T-cell (primary cell): ENCODE results near the gene DDAH1. TPM values are rescaled to one million over a fixed set of nuclear protein-coding genes. Genes with fewer than 3 reads are reported as not detected.
"Not testable (repeated sequence)": the region's sequence is repeated elsewhere in the genome, so short reads cannot be mapped to it uniquely, and the experiment has no call there.

Experiments used
- ATAC-seq, 4 experiments: fragments of 200-7000 bp in 3 of 4; fragments of 150-1000 bp in 1 of 4; cut with Tn5 transposase; replicated peaks in 1 of 4; 1 replicate in 3 of 4; 2 replicates in 1 of 4; pipeline ENCODE4 v1.10.0; 2021; ENCODE audit warnings: moderate library complexity in 3 of 4, mild to moderate bottlenecking in 2 of 4, moderate number of reproducible peaks in 1 of 4
- CTCF ChIA-PET, 2 donors: fragments of 300-600 bp; sonication (Branson Sonifier 250); formaldehyde crosslinking; loops; one replicate each; lab custom pipeline; 2022; ENCODE audit warnings: antibody characterized with exemption in 2 of 2; lab: Charles Lee
- POLR2A ChIA-PET, 2 donors: fragments of 300-600 bp; sonication (Branson Sonifier 250); formaldehyde crosslinking; loops; one replicate each; lab custom pipeline; 2022; ENCODE audit warnings: antibody characterized with exemption in 2 of 2; lab: Charles Lee
- DNase-seq, 35 experiments: peaks; one replicate each; pipeline versions ENCODE4 v3.0.0 to v3.0.0-alpha.2; 2013 to 2023
- H3K27ac ChIP-seq: one replicate; pipeline ENCODE4 v1.5.1; 2013; ENCODE audit warnings: low read length
- H3K27me3 ChIP-seq, 2 experiments: replicated peaks in 1 of 2; 1 replicate in 1 of 2; 2 replicates in 1 of 2; pipeline versions ENCODE4 v1.6.1 to v1.7.0; 2013; ENCODE audit warnings: low read length in 1 of 2, mixed read lengths in 1 of 2; ENCODE audit not compliant: control insufficient read depth in 2 of 2, insufficient read depth in 2 of 2; ENCODE audit errors: extremely low read depth in 1 of 2
- H3K36me3 ChIP-seq, 2 donors: 1 replicate in 1 of 2; 2 replicates in 1 of 2; pipeline versions ENCODE4 v1.6.1 to v1.7.0; 2013; ENCODE audit warnings: low read length in 1 of 2; ENCODE audit not compliant: control insufficient read depth in 2 of 2, insufficient read depth in 1 of 2; ENCODE audit errors: extremely low read depth in 1 of 2
- H3K4me1 ChIP-seq, 2 experiments: 1 replicate in 1 of 2; 2 replicates in 1 of 2; pipeline versions ENCODE4 v1.6.1 to v1.7.0; 2013; ENCODE audit warnings: low read length in 2 of 2, mixed read lengths in 1 of 2; ENCODE audit not compliant: insufficient read depth in 2 of 2, control insufficient read depth in 1 of 2; ENCODE audit errors: extremely low read depth in 1 of 2
- H3K4me3 ChIP-seq, 2 donors: 1 replicate in 1 of 2; 2 replicates in 1 of 2; pipeline versions ENCODE4 v1.5.1 to v1.7.0; 2013; ENCODE audit warnings: mild to moderate bottlenecking in 2 of 2, low read length in 1 of 2, moderate library complexity in 1 of 2; ENCODE audit not compliant: control insufficient read depth in 1 of 2; ENCODE audit errors: extremely low read depth in 1 of 2
- H3K9me3 ChIP-seq: 2 replicates; pipeline ENCODE4 v1.7.0; 2013
- H3K27ac Mint-ChIP-seq, 2 donors: one replicate each; pipeline ENCODE4 v1.8.0; 2020 to 2021; ENCODE audit warnings: mild to moderate bottlenecking in 2 of 2, mixed read lengths in 2 of 2
- H3K27me3 Mint-ChIP-seq, 2 donors: one replicate each; pipeline ENCODE4 v1.8.0; 2021 to 2022; ENCODE audit warnings: mixed read lengths in 2 of 2
- H3K36me3 Mint-ChIP-seq: one replicate; pipeline ENCODE4 v1.8.0; 2021; ENCODE audit warnings: mixed read lengths
- H3K4me1 Mint-ChIP-seq, 3 donors: one replicate each; pipeline ENCODE4 v1.8.0; 2020 to 2022; ENCODE audit warnings: mixed read lengths in 3 of 3, mild to moderate bottlenecking in 1 of 3
- H3K4me3 Mint-ChIP-seq, 3 donors: one replicate each; pipeline ENCODE4 v1.8.0; 2020 to 2022; ENCODE audit warnings: mild to moderate bottlenecking in 3 of 3, mixed read lengths in 3 of 3, moderate library complexity in 3 of 3
- H3K9me3 Mint-ChIP-seq, 3 donors: one replicate each; pipeline ENCODE4 v1.8.0; 2020 to 2022; ENCODE audit warnings: mixed read lengths in 3 of 3
- WGBS: methylation state at CpG from one replicate; pipeline ENCODE4 v1.1.5; 2013; ENCODE audit warnings: missing lambda C conversion rate; ENCODE audit not compliant: insufficient coverage; 5-methylcytosine and 5-hydroxymethylcytosine counted together
- total RNA-seq, 35 experiments: library from RNA in 6 of 35; stranded (reverse) in 6 of 35; fragments of 120-200 nt in 1 of 35; gene quantifications; one replicate each; pipeline versions ENCODE4 v1.2.1 to v1.2.4 and lab custom pipeline; 2013 to 2026

Gene DDAH1
- total RNA-seq, 5 donors from 2014 or later (not counting 1 experiment from before 2014, with no cell fraction given) = 0.16 to 0.47 (median 0.32) TPM; not detected in 2

GRCh38 chr1:85475055-85475454 lies 10.1 kb upstream of the DDAH1 start:
- Histone ChIP-seq H3K4me1 (no peaks in the 10 kb centered on the region), H3K9me3 (no peaks in the 10 kb centered on the region), H3K4me3 (no peak overlapping the region), H3K27ac (no peak overlapping the region), H3K36me3 (no peaks in the 10 kb centered on the region), H3K27me3 (peaks cover 0 to 9% of the 10 kb centered on the region in 2 experiments)
- no peaks in the 10 kb centered on the region for H3K36me3 Mint-ChIP-seq
- DNase-seq = no peak
- H3K4me3 Mint-ChIP-seq = no peak overlapping the region
- no peaks in the 10 kb centered on the region for H3K4me1 Mint-ChIP-seq
- H3K27ac Mint-ChIP-seq = no peak overlapping the region
- no CpG with 5 or more reads among the region's 3 CpGs for WGBS
- H3K27me3 Mint-ChIP-seq = peaks cover 6 to 36% of the 10 kb centered on the region in 2 donors
- ATAC-seq = no peak
- POLR2A ChIA-PET = no interaction called here
- CTCF ChIA-PET = no interaction called here
- H3K9me3 Mint-ChIP-seq = peaks cover 0 to 6% (median 0%) of the 10 kb centered on the region in 3 donors

DNA sequence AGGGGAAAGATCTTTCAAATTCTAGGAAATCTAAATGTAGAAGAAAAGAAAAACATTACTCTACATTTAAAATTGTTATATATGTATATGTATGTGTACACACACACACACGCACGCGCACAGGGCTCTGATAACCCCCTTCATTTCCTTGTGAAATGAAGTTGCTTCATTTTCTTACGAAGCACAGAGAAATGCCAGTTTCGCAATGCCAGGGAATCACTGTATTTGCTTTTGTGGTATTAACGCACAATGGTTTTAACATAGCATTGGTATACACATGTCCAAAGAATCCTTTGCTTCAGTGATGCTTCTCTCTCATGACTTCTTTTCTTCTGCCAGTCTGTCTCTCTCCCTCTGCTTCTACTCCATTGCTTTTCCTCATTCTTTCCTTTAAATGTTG lies 8.4 kb upstream of the DDAH1 start:
- no peak overlapping the region for H3K4me3 Mint-ChIP-seq
- no peak overlapping the region for H3K27ac Mint-ChIP-seq
- Histone ChIP-seq H3K9me3 (no peaks in the 10 kb centered on the region), H3K27ac (no peak overlapping the region), H3K36me3 (no peaks in the 10 kb centered on the region), H3K4me1 (no peaks in the 10 kb centered on the region), H3K27me3 (peaks cover 0 to 9% of the 10 kb centered on the region in 2 experiments), H3K4me3 (no peak overlapping the region)
- H3K36me3 Mint-ChIP-seq = no peaks in the 10 kb centered on the region
- ChIA-PET CTCF (no interaction called here), POLR2A (no interaction called here)
- H3K27me3 Mint-ChIP-seq = peaks cover 17 to 43% of the 10 kb centered on the region in 2 donors
- DNase-seq = no peak
- no peaks in the 10 kb centered on the region for H3K4me1 Mint-ChIP-seq
- WGBS = 55% methylated on average over 2 of the region's 6 CpGs
- ATAC-seq = no peak
- peaks cover 0 to 6% (median 0%) of the 10 kb centered on the region in 3 donors for H3K9me3 Mint-ChIP-seq

- Mint-ChIP-seq H3K36me3 (no peaks in the 10 kb centered on the region), H3K9me3 (peaks cover 0 to 6% (median 0%) of the 10 kb centered on the region in 3 donors), H3K27ac (no peak overlapping the region), H3K27me3 (peaks cover 28 to 49% of the 10 kb centered on the region in 2 donors), H3K4me3 (no peak overlapping the region), H3K4me1 (no peaks in the 10 kb centered on the region)
- Histone ChIP-seq H3K4me3 (no peak overlapping the region), H3K4me1 (no peaks in the 10 kb centered on the region), H3K27me3 (peaks cover 0 to 9% of the 10 kb centered on the region in 2 experiments), H3K27ac (no peak overlapping the region), H3K9me3 (no peaks in the 10 kb centered on the region), H3K36me3 (no peaks in the 10 kb centered on the region)
- ChIA-PET CTCF (no interaction called here), POLR2A (no interaction called here)
- no peak for DNase-seq
- 40% methylated on average over 1 of the region's 1 CpG for WGBS
- no peak for ATAC-seq
Measured at GRCh38 chr1:85471558-85471957, 6.6 kb upstream of the DDAH1 start.

GRCh38 chr1:85470130-85470529 lies 5.2 kb upstream of the DDAH1 start:
- H3K4me3 Mint-ChIP-seq, H3K4me1 ChIP-seq, H3K27ac ChIP-seq, CTCF ChIA-PET, H3K36me3 Mint-ChIP-seq, H3K36me3 ChIP-seq, POLR2A ChIA-PET, H3K27ac Mint-ChIP-seq, DNase-seq, ATAC-seq, H3K9me3 Mint-ChIP-seq, H3K9me3 ChIP-seq, H3K4me3 ChIP-seq, H3K4me1 Mint-ChIP-seq: not testable (repeated sequence)
- 100% methylated on average over 1 of the region's 2 CpGs for WGBS
- peaks cover 2 to 14% of the 10 kb centered on the region in 2 experiments for H3K27me3 ChIP-seq
- peaks cover 40 to 58% of the 10 kb centered on the region in 2 donors for H3K27me3 Mint-ChIP-seq

DNA sequence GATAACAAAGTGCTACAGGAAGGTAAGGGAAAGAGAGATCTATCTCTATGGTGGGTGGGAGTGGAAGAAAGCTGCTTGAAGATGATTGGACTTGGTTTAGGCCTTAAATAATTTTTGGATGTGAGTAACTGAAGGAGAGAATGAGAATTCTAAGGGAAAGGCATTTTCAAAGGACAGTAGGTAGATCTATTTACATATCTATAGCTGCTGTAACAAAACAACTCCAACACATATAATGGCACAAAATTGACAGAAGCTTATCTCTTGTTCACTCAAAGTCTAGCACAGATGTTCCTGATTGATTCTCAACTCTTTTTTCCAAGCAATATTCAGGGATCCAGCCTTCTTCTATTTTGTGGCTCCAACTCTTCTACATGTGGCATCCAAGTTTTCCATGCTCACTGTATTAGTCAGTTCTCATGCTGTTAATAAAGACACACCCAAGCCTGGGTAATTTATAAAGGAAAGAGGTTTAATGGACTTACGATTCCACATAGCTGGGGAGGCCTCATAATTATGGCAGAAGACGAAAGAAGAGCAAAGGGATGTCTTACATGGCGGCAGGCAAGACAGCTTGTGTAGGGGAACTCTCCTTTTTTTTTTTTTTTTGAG lies 3.1 kb upstream of the DDAH1 start:
- H3K4me1 ChIP-seq = peaks cover 0 to 12% of the 10 kb centered on the region in 2 experiments
- H3K27ac ChIP-seq = no peak overlapping the region
- Mint-ChIP-seq H3K4me1 (peaks cover 6 to 12% (median 10%) of the 10 kb centered on the region in 3 donors), H3K9me3 (no peaks in the 10 kb centered on the region), H3K27ac (no peak overlapping the region), H3K4me3 (no peak overlapping the region), H3K36me3 (no peaks in the 10 kb centered on the region), H3K27me3 (peaks cover 52 to 60% of the 10 kb centered on the region in 2 donors)
- DNase-seq (no peak), ATAC-seq (no peak)
- no peak overlapping the region for H3K4me3 ChIP-seq
- no peaks in the 10 kb centered on the region for H3K9me3 ChIP-seq
- no peaks in the 10 kb centered on the region for H3K36me3 ChIP-seq
- ChIA-PET CTCF (no interaction called here), POLR2A (no interaction called here)
- H3K27me3 ChIP-seq = peaks cover 2 to 26% of the 10 kb centered on the region in 2 experiments
- WGBS = 100% methylated on average over 2 of the region's 3 CpGs

DNA sequence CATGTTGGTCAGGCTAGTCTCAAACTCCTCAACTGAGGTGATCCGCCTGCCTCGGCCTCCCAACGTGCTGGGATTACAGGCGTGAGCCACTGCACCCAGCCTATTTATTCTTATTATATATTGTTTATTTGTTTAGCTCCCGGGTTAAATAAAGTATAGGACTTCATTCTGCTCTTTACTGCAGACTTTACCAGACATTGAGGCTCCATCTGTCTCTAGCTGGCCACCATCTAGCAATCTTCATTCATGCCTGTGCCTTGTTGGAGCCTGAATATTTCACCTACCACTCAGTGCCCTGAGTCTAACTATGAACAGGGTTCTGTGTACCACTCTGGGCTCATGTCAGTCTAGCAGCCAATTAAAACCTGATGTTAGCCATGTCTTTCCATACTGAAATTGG lies 2.1 kb upstream of the DDAH1 start:
- H3K9me3 ChIP-seq = no peaks in the 10 kb centered on the region
- peaks cover 0 to 12% of the 10 kb centered on the region in 2 experiments for H3K4me1 ChIP-seq
- Mint-ChIP-seq H3K36me3 (no peaks in the 10 kb centered on the region), H3K27ac (no peak overlapping the region), H3K9me3 (no peaks in the 10 kb centered on the region), H3K27me3 (peaks cover 62 to 66% of the 10 kb centered on the region in 2 donors), H3K4me1 (peaks cover 6 to 12% (median 10%) of the 10 kb centered on the region in 3 donors), H3K4me3 (no peak overlapping the region)
- CTCF ChIA-PET = no interaction called here
- WGBS = no CpG with 5 or more reads among the region's 5 CpGs
- no peak for DNase-seq
- H3K36me3 ChIP-seq = no peaks in the 10 kb centered on the region
- no peak overlapping the region for H3K27ac ChIP-seq
- no peak overlapping the region for H3K4me3 ChIP-seq
- POLR2A ChIA-PET = no interaction called here
- H3K27me3 ChIP-seq = peaks cover 2 to 28% of the 10 kb centered on the region in 2 experiments
- no peak for ATAC-seq
